ENCODE results near the gene KLHL29.

GRCh38 chr2:23622466-23622865 lies 237.5 kb downstream of the KLHL29 start:
- TF ChIP-seq CTCF (IDR thresholded peaks at IDR 0.05) (no peak), USF1 (IDR thresholded peaks at IDR 0.05; ENCODE audit: borderline replicate concordance, low read depth) (no peak), CHD2 (IDR thresholded peaks at IDR 0.05; ENCODE audit: low read length, partially characterized antibody) (no peak), USF2 (IDR thresholded peaks at IDR 0.05; ENCODE audit: borderline replicate concordance, low read depth, low read length) (no peak), FOXM1 (IDR thresholded peaks at IDR 0.05; ENCODE audit: low read depth) (no peak), FOSL2 (IDR thresholded peaks at IDR 0.05; ENCODE audit: borderline replicate concordance, low read depth) (no peak), SMC3 (IDR thresholded peaks at IDR 0.05; ENCODE audit: low read depth, low read length) (no peak)

Data from SK-N-SH (cell line).